Measurements from ENCODE around the gene ABCG8.

Gene ABCG8

GRCh38 chr2:43826305-43827250 lies 12.2 kb upstream of the ABCG8 start:
- DNase-seq: no peak

- DNase-seq: no peak
Measured at GRCh38 chr2:43831543-43832294, 7.1 kb upstream of the ABCG8 start.

DNA sequence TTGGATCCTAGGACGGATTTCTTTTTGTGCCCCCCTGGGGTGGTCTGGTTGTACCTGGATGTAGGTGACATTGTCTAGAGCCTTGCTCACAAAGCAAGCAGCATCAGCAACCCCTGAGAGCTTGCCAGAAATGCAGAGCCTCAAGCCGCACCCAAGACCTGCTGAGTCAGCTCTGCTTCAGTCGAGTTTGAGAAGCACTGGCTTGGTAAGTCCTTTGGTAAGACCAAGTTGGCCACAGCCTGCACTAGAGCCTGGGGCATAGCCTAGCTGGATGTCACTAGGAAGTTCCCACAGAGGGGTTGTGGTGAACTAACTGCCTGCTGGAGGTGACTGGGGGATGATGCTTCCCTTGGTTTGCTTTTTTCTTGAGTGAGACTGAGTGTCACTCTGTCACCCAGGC lies 6.3 kb upstream of the ABCG8 start:
- DNase-seq: no peak

DNA sequence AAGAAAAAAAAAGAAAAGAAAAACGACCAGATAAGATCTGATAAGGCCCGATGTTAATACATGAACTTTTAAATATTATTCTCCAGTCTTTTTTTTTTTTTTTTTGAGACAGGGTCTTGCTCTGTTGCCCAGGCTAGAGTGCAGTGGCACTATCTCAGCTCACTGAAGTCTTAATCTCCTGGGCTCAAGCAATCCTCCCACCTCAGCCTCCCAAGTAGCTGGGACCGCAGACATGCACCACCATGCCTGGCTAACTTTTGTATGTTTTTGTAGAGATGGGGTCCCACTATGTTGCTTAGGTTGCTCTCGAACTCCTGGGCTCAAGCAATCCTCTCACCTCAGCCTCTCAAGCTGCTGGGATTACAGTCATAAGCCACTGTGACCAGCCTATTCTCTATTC lies 1.7 kb upstream of the ABCG8 start:
- DNase-seq: no peak

GRCh38 chr2:43837831-43838559 lies 776 bp upstream of the ABCG8 start:
- DNase-seq: no peak

- no peak for DNase-seq
Measured at GRCh38 chr2:43839776-43840564, 1.2 kb downstream of the ABCG8 start.

GRCh38 chr2:43840965-43841364 lies 2.2 kb downstream of the ABCG8 start:
- no peak for DNase-seq

- DNase-seq: no peak
Measured at GRCh38 chr2:43841949-43842865, 3.4 kb downstream of the ABCG8 start.

GRCh38 chr2:43842866-43843226 lies 4.1 kb downstream of the ABCG8 start:
- DNase-seq: no peak

DNA sequence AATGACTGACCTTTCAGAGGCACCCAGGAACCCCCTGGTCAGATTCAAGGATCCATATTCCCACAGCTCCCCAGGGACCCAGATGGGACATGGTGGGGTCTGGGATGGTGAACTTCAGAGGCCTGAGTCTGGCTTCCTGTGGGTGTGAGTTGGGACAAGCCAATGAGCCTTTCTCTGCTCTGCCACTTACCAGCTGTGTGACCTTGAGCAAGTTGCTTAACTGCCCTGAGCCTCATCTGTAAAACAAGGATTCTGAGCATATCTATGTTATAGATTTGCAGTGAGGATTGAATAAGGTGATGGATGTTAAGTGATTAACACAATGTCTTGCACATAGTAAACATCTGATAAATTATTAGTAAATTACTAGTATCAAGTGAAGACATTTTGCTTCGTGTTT lies 6.4 kb downstream of the ABCG8 start:
- no peak for DNase-seq

- DNase-seq: no peak
Measured at GRCh38 chr2:43846140-43846793, 7.5 kb downstream of the ABCG8 start.

DNA sequence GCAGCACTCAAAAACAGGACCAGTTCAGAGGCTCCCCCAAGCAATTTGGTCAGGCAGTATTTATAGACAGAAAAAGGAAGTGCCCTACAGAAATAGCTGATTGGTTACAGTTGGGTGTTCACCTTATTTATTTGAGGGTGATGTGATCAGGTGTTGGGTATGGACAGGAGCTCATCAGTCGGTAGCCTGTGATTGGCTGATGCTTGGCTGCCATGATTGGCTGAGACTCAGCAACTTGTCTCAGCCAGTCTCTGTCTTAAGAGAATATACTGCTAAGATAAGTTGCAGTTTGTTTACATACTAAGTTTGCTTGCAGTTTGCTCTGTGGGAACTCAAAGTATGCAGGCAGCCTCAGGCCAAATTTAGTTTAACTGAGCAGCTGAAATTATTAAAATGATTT lies 9.4 kb downstream of the ABCG8 start:
- DNase-seq: no peak

DNA sequence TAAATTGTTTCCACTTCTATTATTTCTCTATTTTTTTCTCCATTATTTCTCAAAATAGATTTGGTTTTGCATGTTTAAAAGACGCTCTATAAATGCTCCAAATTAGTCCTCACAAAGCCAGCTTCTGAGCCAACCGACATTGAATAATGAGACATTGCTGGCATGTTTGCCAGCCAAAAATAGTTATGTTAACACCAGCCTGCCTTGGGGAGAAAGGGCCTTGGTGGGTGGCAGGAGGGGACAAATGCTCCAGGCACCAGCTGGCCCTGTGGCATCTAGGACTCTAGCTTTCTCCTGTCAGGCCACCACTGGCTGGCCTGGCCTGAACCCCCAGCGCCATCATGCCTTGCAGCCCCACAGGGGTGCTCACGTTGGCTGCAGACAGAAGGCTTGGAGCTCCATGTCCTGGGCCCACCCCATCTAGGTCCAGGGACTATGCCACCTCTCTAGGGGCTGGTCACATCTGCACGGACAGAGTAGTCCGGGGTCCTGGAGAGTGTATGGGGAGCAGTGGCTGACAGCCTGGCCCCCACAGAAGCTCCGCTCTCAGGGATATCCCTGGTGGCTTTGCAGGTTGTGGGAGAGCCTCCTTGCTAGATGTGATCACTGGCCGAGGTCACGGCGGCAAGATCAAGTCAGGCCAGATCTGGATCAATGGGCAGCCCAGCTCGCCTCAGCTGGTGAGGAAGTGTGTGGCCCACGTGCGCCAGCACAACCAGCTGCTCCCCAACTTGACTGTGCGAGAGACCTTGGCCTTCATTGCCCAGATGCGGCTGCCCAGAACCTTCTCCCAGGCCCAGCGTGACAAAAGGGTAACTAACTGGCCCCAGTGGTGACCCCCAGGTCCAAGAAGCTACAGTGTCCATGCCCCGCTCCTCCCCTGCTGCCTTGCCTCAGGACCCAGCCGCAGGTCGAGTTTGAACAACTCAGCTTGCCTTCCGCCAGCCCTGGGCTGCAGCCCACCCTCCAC lies 12.5 kb downstream of the ABCG8 start:
- no peak for DNase-seq

DNA sequence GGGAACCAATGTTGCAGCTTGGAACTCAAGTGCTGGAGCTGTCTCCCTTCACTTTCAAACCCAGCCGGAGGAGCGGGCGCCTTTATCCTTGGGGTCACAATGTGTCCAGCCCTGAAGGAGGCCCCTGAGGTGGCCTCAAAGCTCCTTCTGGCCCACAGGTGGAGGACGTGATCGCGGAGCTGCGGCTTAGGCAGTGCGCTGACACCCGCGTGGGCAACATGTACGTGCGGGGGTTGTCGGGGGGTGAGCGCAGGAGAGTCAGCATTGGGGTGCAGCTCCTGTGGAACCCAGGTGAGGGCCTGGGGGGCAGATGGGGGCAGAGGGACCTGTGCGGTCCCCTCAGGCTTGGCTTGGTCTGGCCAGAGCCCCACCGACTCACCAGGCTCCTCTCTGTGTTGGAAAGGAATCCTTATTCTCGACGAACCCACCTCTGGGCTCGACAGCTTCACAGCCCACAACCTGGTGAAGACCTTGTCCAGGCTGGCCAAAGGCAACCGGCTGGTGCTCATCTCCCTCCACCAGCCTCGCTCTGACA lies 13.5 kb downstream of the ABCG8 start:
- DNase-seq: no peak

DNA sequence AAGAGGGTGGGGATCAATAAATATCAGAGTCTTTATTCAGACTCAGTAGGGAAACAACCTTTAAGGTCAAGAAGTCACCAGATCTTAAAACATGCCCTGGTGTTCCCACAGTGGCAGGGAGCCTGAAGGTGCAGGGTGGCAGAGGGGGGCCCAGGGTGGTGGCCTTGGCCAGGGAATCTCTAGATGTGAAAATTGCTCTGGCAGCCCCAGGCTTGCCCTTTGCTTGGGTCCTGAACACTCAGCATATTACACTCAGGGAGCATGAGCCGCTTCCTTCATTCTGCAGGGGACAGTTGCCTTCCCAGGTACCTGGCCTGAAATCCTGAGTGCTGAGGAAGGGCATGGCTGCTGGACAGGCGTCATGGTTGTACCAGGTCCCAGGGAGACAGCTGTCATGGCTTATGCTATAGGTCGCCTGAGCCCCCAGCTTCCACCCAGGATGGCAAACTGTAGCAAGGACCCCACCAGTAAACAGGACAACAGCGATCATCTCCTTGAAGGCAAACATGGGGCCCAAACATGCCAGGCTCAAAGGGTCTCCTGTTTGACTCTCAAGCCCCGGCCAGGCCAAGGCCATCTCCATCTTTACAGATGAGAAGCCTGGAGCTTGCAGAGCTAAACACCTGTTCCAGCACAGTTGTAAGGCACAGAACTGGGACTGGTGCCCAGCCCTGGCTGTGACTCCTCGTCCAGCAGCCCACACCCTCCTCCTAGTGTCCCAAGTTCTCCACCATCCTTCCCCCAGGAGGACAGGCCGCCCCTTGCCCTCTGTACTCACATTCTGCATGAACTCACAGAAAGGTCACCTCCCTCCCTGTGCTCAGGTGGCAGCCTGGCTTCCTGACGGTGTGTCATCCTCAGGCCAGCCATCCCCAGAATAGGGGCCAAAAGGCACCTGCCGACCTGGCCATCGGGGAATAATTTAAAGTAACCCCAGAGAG lies 14.6 kb downstream of the ABCG8 start:
- no peak for DNase-seq

- DNase-seq: no peak
Measured at GRCh38 chr2:43854671-43855070, 15.9 kb downstream of the ABCG8 start.

DNA sequence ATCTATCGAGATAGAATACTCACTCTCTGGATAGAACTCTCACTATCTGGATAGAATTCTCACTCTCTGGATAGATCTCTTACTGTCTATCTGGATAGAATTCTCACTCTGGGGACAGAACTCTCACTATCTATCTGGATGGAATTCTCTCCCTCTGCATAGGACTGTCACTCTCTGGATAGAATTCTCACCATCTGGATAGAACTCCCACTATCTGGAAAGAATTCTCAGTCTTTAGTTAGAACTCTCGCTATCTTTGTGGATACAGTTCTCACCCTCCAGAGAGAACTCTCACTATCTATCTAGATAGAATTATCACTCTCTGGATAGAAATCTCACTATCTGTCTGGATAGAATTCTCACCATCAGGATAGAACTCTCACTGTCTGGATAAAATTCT lies 16.5 kb downstream of the ABCG8 start:
- DNase-seq: no peak

DNA sequence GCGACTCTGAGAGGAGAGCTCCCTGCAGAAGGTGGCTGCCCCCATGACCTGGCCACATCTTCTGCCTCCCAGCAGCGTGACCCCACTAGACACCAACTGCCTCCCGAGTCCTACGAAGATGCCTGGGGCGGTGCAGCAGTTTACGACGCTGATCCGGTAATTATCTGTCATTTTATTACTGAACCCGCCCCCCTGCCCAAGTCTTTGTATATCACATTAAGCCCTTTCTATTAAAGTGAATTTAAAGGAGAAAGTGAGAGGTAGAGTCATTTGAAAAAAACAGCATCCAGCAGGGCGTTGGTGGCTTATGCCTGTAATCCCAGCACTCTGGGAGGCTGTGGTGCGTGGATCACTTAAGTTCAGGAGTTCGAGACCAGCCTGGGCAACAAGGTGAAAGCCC lies 33.4 kb downstream of the ABCG8 start:
- DNase-seq: no peak

Data from T-helper 9 cell (primary cell).